SHP77 (cell line): ENCODE results near the gene PDP2.
"Not testable (repeated sequence)": the region's sequence is repeated elsewhere in the genome, so short reads cannot be mapped to it uniquely, and the experiment has no call there.

Experiments used
- DNase-seq, 2 experiments: peaks; one replicate each; lab custom pipeline; 2025; lab: John Stamatoyannopoulos, UW

PDP2 gene

DNA sequence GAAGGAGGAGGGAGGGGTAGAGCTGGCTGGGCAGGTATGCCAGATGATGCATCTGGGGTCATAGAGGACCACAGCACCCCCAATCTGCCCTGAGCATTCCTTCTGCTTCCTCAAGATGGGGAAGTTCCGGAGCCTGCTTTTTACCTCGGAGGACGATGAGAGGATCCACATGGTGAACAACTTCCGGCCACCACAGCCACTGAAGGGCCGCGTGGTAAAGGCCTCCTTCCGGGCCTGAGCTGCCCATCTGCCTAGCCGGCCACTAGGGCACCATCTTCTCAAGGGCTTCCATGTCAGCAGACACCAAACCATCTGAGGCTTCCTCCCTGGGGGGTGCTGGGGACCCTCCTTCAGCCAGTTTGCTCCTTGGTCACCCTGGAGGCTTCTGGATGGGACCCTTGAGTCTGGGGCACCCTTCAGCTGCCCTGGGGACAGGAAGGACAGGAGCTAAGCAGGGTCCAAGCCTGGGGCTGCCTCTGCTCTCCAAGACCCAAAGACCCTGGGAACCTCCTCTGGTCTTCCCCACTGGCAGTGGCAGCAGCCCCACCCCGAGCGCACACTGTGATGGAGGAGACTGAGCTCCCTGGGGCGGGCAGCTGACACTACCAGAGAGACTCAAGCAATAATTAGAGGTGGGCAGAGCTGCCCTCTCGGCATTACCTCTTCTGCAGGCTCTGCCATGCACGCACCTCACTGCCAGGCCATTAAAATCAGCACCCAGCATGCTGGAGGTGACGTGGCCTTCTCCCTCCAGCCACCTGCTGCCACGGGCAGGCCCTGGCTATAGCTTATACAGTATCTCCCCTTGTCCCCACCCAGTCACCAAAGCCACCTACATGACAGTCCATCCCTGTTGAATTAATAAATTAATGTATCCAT is 26.8 kb upstream of the PDP2 start:
- no peak for DNase-seq

GRCh38 chr16:66856184-66856730 is 24.1 kb upstream of the PDP2 start:
- no peak for DNase-seq

DNA sequence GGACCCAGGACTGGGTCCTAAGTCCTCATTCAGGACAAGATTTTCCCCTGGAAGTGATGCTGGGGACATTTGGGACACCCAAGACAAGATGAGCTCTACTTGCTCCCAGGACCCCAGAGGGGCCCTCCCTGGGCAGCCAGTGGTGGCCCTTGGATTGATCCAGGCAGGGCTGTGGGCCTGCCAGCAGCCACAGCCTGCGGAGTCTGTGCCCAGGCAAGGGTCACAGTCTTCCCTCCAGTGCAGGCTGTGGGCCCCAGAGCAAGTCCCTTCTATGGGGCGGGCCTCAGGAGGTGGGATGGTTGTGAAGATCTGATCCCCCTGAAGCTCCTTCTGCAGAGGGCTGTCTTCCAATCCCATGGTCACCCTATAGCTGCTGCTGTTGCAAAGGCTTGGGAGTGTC is 23.5 kb upstream of the PDP2 start:
- no peak for DNase-seq

GRCh38 chr16:66857437-66857836 is 22.9 kb upstream of the PDP2 start:
- DNase-seq = no peak

GRCh38 chr16:66858740-66859396 is 21.4 kb upstream of the PDP2 start:
- peak; percentile 25 to 53 for DNase-seq

DNA sequence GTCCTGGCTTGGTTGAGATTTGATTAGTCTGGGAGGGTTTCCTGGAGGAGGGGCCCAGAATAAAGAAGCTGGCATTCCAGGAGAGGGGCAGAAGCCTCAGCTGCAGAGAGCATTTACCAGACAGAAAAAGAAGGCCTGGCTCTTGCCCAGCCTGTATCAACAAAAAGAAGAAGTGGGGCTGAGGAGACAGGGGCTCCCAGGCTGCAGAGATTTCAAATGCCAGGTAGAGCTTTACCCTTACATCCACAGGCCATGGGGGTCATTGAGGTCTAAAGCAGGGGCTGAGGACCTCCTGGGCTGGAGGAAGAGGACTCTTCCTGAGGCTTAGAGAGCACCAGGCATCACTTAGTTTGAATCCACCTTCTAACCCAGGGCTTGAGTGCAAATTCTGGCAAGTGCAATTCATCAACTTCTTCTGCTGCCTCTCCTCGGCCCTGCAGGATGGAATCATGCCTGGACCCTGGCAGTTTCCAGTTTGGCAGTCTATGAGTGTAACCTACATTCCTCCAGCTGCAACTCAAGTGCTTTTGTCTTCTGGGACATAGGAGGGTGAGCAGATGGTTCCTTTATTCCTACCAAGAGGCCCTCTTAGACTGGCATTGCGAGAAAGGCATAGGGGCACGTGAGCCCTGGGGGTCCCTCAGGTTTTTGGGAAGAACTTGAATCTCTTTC is 20.8 kb upstream of the PDP2 start:
- DNase-seq = peak in 1 of 2 experiments; percentile 18

GRCh38 chr16:66862023-66862520 is 18.2 kb upstream of the PDP2 start:
- no peak for DNase-seq

DNA sequence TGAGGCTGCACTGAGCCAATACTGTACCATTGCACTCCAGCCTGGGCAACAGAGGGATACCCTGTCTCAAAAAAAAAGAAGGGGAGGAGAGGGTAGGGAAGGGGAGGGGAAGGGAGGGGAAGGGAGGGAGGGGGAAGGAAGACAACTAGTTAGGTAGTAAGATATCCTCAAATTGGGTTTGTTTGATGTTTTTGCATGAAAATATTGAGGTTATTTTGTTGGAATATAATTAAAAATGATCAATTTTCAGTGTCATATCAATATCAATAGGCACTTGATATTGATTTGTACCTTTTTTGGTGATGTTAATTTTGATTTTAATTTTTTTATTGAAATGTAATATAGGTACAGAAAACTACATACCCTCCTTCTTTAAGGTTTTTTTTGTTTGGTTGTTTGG is 16.6 kb upstream of the PDP2 start:
- DNase-seq = no peak

GRCh38 chr16:66869424-66869823 is 10.9 kb upstream of the PDP2 start:
- DNase-seq = no peak

GRCh38 chr16:66871363-66871762 is 9.0 kb upstream of the PDP2 start:
- DNase-seq = not testable (repeated sequence)

GRCh38 chr16:66871840-66872239 is 8.5 kb upstream of the PDP2 start:
- no peak for DNase-seq

DNA sequence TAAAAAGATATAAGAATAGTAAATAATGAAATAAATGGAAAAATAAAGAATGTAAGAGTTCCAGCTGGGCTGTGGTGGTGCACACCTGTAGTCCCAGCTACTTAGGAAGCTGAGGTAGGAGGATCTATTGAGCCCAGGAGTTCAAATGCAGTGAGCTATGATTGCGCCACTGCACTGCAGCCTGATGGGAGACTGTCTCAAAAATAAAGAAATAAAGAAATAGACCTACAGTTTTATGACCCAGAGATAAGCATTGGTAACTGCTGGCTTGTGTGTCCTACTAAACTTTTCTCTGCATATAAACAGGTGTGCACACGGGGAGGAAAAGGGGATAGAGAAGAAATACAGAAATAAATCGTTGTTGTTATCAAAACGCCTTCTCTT is 7.8 kb upstream of the PDP2 start:
- DNase-seq = no peak

- peak; percentile 71 to 80 for DNase-seq
Measured at GRCh38 chr16:66872943-66873684, 7.2 kb upstream of the PDP2 start.

DNA sequence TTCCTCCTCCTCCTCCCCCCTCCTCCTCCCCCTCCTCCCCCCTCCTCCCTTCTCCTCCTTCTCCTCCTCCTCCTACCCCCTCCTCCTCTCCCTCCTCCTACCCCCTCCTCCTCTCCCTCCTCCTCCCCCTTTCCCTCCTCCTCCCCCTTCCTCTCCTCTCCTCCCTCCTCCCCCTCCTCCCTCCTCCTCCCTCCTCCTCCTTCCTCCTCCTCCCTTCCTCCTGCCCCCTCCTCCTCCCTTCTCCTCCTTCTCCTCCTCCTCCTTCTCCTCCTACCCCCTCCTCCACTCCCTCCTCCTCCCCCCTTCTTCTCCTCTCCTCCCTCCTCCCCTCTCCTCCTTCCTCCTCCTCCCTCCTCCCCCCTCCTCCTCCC is 6.6 kb upstream of the PDP2 start:
- no peak for DNase-seq

GRCh38 chr16:66874079-66874775 is 6.1 kb upstream of the PDP2 start:
- no peak for DNase-seq

- no peak for DNase-seq
Measured at GRCh38 chr16:66878067-66878466, 2.2 kb upstream of the PDP2 start.

- DNase-seq = no peak
Measured at GRCh38 chr16:66881014-66881417, 701 bp downstream of the PDP2 start.

DNA sequence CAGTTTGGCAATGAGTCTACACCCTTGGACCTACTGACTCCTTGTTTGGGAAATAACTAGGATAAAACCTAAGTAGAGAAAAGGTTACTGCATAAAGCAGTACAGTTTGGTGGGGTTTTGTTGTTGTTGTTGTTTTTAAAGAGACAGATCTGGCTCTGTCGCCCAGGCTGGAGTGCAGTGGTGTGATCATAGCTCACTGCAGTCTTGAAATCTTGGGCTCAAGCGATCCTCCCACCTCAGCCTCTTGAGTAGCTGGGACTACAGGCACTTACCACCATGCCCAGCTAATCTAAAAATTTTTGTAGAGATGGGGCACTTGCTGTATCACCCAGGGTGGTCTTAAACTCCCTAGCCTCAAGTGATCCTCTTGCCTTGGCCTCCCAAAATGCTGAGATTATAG is 1.2 kb downstream of the PDP2 start:
- no peak for DNase-seq

GRCh38 chr16:66881964-66882508 is 1.7 kb downstream of the PDP2 start:
- no peak for DNase-seq

GRCh38 chr16:66882702-66883101 is 2.4 kb downstream of the PDP2 start:
- DNase-seq = no peak

DNA sequence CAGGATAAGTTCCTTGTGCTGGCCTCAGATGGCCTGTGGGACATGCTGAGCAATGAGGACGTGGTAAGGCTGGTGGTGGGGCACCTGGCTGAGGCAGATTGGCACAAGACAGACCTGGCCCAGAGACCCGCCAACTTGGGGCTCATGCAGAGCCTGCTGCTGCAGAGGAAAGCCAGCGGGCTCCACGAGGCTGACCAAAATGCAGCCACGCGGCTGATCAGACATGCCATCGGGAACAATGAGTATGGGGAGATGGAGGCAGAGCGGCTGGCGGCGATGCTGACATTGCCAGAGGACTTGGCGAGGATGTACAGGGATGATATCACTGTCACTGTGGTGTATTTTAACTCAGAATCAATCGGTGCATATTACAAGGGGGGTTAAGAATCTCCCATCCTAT is 5.2 kb downstream of the PDP2 start:
- DNase-seq = no peak
